ENCODE results near the gene ZNF35.

DNA sequence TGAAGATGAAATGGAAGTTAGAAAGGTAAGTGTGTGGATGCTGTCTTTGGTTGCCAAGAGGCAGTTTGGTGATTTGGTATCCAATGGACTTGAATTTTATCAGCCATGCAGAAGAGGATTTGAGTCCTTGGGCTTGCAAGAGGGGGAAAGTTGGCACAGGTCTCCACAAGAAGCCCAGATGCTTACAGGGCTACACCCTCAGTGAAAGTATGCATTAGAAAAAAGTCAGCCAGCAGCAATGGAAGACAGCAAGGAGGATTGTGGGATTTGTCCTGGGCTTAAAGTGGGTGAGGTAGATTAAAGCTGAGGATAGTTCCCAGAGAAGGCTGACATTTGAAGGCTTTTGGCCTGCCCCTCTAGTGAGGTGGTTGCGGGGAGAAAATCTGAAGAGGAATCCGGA, 46.8 kb upstream of the ZNF35 start:
- TF ChIP-seq GABPA (IDR thresholded peaks at IDR 0.05; ENCODE audit: low read depth, low read length), result no peak
- TF ChIP-seq GABPA (CRISPR knock-in tag; IDR thresholded peaks at IDR 0.05; ENCODE audit: low read depth), result no peak
- no peak for TF ChIP-seq POLR2A (IDR thresholded peaks at IDR 0.05; ENCODE audit: insufficient read depth in 1 of 2, low read depth in 2 of 2, low read length in 2 of 2)
- no peak for TF ChIP-seq NR2C2 (CRISPR knock-in tag; IDR thresholded peaks at IDR 0.05; ENCODE audit: borderline replicate concordance)
